ENCODE data around the gene BANF2.
"Not testable (repeated sequence)": the region's sequence is repeated elsewhere in the genome, so short reads cannot be mapped to it uniquely, and the experiment has no call there.

Gene BANF2

GRCh38 chr20:17693444-17694001, 6.2 kb upstream of the BANF2 start:
- Mint-ChIP-seq H3K9me3 (no peaks in the 10 kb centered on the region), H3K4me1 (no peaks in the 10 kb centered on the region), H3K4me3 (no peak overlapping the region), H3K27me3 (peaks cover 38% of the 10 kb centered on the region), H3K27ac (ENCODE audit: low read depth) (no peak overlapping the region), H3K36me3 (ENCODE audit: insufficient read depth) (no peaks in the 10 kb centered on the region)
- ATAC-seq (replicated peaks; ENCODE audit: extremely low read depth, poor library complexity, severe bottlenecking) = no peak
- no peak for DNase-seq (ENCODE audit: low spot score in 2 of 2)

- Mint-ChIP-seq H3K4me1 (no peaks in the 10 kb centered on the region), H3K27me3 (peaks cover 38% of the 10 kb centered on the region), H3K9me3 (no peaks in the 10 kb centered on the region), H3K27ac (ENCODE audit: low read depth) (no peak overlapping the region), H3K4me3 (no peak overlapping the region), H3K36me3 (ENCODE audit: insufficient read depth) (no peaks in the 10 kb centered on the region)
- no peak for ATAC-seq (replicated peaks; ENCODE audit: extremely low read depth, poor library complexity, severe bottlenecking)
- DNase-seq (ENCODE audit: low spot score in 2 of 2) = no peak
Observed at GRCh38 chr20:17694767-17695166, 5.0 kb upstream of the BANF2 start.

- Mint-ChIP-seq H3K27me3 (peaks cover 26% of the 10 kb centered on the region), H3K4me3 (no peak overlapping the region), H3K36me3 (ENCODE audit: insufficient read depth) (no peaks in the 10 kb centered on the region), H3K9me3 (no peaks in the 10 kb centered on the region), H3K4me1 (no peaks in the 10 kb centered on the region), H3K27ac (ENCODE audit: low read depth) (no peak overlapping the region)
- DNase-seq (ENCODE audit: low spot score in 2 of 2) (no peak), ATAC-seq (replicated peaks; ENCODE audit: extremely low read depth, poor library complexity, severe bottlenecking) (no peak)
Observed at GRCh38 chr20:17696287-17696686, 3.5 kb upstream of the BANF2 start.

GRCh38 chr20:17697171-17697570, 2.6 kb upstream of the BANF2 start:
- peaks cover 17% of the 10 kb centered on the region for H3K27me3 Mint-ChIP-seq
- no peak overlapping the region for H3K27ac Mint-ChIP-seq (ENCODE audit: low read depth)
- H3K4me1 Mint-ChIP-seq = no peaks in the 10 kb centered on the region
- no peaks in the 10 kb centered on the region for H3K36me3 Mint-ChIP-seq (ENCODE audit: insufficient read depth)
- DNase-seq (ENCODE audit: low spot score in 2 of 2) = no peak
- no peaks in the 10 kb centered on the region for H3K9me3 Mint-ChIP-seq
- ATAC-seq (replicated peaks; ENCODE audit: extremely low read depth, poor library complexity, severe bottlenecking) = no peak
- no peak overlapping the region for H3K4me3 Mint-ChIP-seq

GRCh38 chr20:17698384-17698783, 1.4 kb upstream of the BANF2 start:
- ATAC-seq (replicated peaks; ENCODE audit: extremely low read depth, poor library complexity, severe bottlenecking) = no peak
- H3K27ac Mint-ChIP-seq (ENCODE audit: low read depth) = no peak overlapping the region
- DNase-seq (ENCODE audit: low spot score in 2 of 2) = no peak
- H3K4me1 Mint-ChIP-seq = no peaks in the 10 kb centered on the region
- peaks cover 11% of the 10 kb centered on the region for H3K27me3 Mint-ChIP-seq
- no peaks in the 10 kb centered on the region for H3K36me3 Mint-ChIP-seq (ENCODE audit: insufficient read depth)
- no peaks in the 10 kb centered on the region for H3K9me3 Mint-ChIP-seq
- H3K4me3 Mint-ChIP-seq = no peak overlapping the region

- Mint-ChIP-seq H3K4me1 (no peaks in the 10 kb centered on the region), H3K36me3 (ENCODE audit: insufficient read depth) (no peaks in the 10 kb centered on the region), H3K9me3 (no peaks in the 10 kb centered on the region), H3K27me3 (no peaks in the 10 kb centered on the region), H3K4me3 (no peak overlapping the region), H3K27ac (ENCODE audit: low read depth) (no peak overlapping the region)
- DNase-seq (ENCODE audit: low spot score in 2 of 2) (no peak), ATAC-seq (replicated peaks; ENCODE audit: extremely low read depth, poor library complexity, severe bottlenecking) (no peak)
Observed at GRCh38 chr20:17700637-17701036, 871 bp downstream of the BANF2 start.

- H3K36me3 Mint-ChIP-seq (ENCODE audit: insufficient read depth) = no peaks in the 10 kb centered on the region
- no peak for DNase-seq (ENCODE audit: low spot score in 2 of 2)
- H3K4me3 Mint-ChIP-seq = no peak overlapping the region
- no peak overlapping the region for H3K27ac Mint-ChIP-seq (ENCODE audit: low read depth)
- H3K4me1 Mint-ChIP-seq = no peaks in the 10 kb centered on the region
- no peak for ATAC-seq (replicated peaks; ENCODE audit: extremely low read depth, poor library complexity, severe bottlenecking)
- no peaks in the 10 kb centered on the region for H3K27me3 Mint-ChIP-seq
- no peaks in the 10 kb centered on the region for H3K9me3 Mint-ChIP-seq
Observed at GRCh38 chr20:17701826-17702225, 2.1 kb downstream of the BANF2 start.

GRCh38 chr20:17704589-17705317, 5.0 kb downstream of the BANF2 start:
- Mint-ChIP-seq H3K36me3 (ENCODE audit: insufficient read depth) (no peaks in the 10 kb centered on the region), H3K27ac (ENCODE audit: low read depth) (no peak overlapping the region), H3K9me3 (no peaks in the 10 kb centered on the region), H3K4me3 (no peak overlapping the region), H3K27me3 (no peaks in the 10 kb centered on the region), H3K4me1 (no peaks in the 10 kb centered on the region)
- ATAC-seq (replicated peaks; ENCODE audit: extremely low read depth, poor library complexity, severe bottlenecking) = no peak
- no peak for DNase-seq (ENCODE audit: low spot score in 2 of 2)

GRCh38 chr20:17705916-17706315, 6.2 kb downstream of the BANF2 start:
- no peak overlapping the region for H3K4me3 Mint-ChIP-seq
- H3K27ac Mint-ChIP-seq (ENCODE audit: low read depth) = no peak overlapping the region
- no peaks in the 10 kb centered on the region for H3K27me3 Mint-ChIP-seq
- H3K9me3 Mint-ChIP-seq = no peaks in the 10 kb centered on the region
- H3K4me1 Mint-ChIP-seq = no peaks in the 10 kb centered on the region
- ATAC-seq (replicated peaks; ENCODE audit: extremely low read depth, poor library complexity, severe bottlenecking) = no peak
- no peaks in the 10 kb centered on the region for H3K36me3 Mint-ChIP-seq (ENCODE audit: insufficient read depth)
- no peak for DNase-seq (ENCODE audit: low spot score in 2 of 2)

GRCh38 chr20:17706632-17707031, 6.9 kb downstream of the BANF2 start:
- H3K9me3 Mint-ChIP-seq = no peaks in the 10 kb centered on the region
- no peak for DNase-seq (ENCODE audit: low spot score in 2 of 2)
- no peak overlapping the region for H3K4me3 Mint-ChIP-seq
- H3K27ac Mint-ChIP-seq (ENCODE audit: low read depth) = no peak overlapping the region
- H3K4me1 Mint-ChIP-seq = no peaks in the 10 kb centered on the region
- no peaks in the 10 kb centered on the region for H3K36me3 Mint-ChIP-seq (ENCODE audit: insufficient read depth)
- H3K27me3 Mint-ChIP-seq = no peaks in the 10 kb centered on the region
- ATAC-seq (replicated peaks; ENCODE audit: extremely low read depth, poor library complexity, severe bottlenecking) = no peak

GRCh38 chr20:17707951-17708350, 8.2 kb downstream of the BANF2 start:
- not testable (repeated sequence) for H3K4me1 Mint-ChIP-seq

GRCh38 chr20:17708675-17709360, 9.1 kb downstream of the BANF2 start:
- Mint-ChIP-seq H3K4me3 (no peak overlapping the region), H3K9me3 (no peaks in the 10 kb centered on the region), H3K4me1 (no peaks in the 10 kb centered on the region), H3K36me3 (ENCODE audit: insufficient read depth) (no peaks in the 10 kb centered on the region), H3K27ac (ENCODE audit: low read depth) (no peak overlapping the region), H3K27me3 (peaks cover 13% of the 10 kb centered on the region)
- no peak for ATAC-seq (replicated peaks; ENCODE audit: extremely low read depth, poor library complexity, severe bottlenecking)
- DNase-seq (ENCODE audit: low spot score in 2 of 2) = no peak

More at GRCh38 chr20:17707951-17708350, 8.2 kb downstream of the BANF2 start:
- not testable (repeated sequence) for H3K36me3 Mint-ChIP-seq (ENCODE audit: insufficient read depth); H3K4me3 Mint-ChIP-seq; H3K27ac Mint-ChIP-seq (ENCODE audit: low read depth); DNase-seq (ENCODE audit: low spot score in 2 of 2); ATAC-seq (replicated peaks; ENCODE audit: extremely low read depth, poor library complexity, severe bottlenecking); H3K9me3 Mint-ChIP-seq
- peaks cover 10% of the 10 kb centered on the region for H3K27me3 Mint-ChIP-seq
